Measurements from ENCODE around the gene LRP1-AS. TPM values are rescaled to one million over a fixed set of nuclear protein-coding genes. Genes with fewer than 3 reads are reported as not detected.

Gene LRP1-AS
- total RNA-seq, 1 experiment from 2014 or later: not detected

DNA sequence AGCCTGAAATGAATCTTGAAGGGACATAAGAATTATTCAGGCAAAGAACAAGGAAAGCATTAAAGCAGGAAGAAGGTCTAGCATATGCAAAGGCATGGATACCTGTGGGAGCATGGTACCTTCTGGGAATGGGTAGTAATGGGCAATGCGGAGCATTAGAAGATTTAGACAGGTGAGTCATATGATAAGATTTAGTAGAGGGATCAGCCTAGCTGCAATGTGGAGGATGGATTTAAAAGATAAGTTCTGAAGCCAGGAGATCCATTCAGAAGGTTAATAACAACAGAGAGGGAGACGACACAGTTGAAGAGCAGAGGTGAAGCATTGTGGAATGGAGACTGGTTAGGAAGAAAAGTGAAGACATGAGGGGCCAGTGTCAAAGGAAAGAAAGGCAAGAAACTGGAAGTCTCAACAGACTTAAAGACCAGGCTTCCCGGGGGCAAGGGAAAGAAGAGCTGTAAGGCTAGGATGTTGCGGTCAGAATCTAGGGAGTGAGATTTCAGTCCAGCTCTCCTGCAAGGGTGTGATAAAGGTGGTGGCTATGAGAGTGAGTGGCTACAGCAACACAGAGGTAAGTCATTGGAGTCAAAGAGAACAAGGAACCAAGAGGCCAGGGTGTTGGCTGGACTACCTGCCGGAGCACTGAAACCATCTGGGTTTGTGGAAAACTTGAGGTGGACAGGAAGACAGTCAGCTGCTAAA is 30.7 kb downstream of the LRP1-AS start:
- Histone ChIP-seq H3K4me2 (ENCODE audit: low read length) (no peak overlapping the region), H3K36me3 (ENCODE audit: control insufficient read depth in 1 of 2, insufficient read depth in 2 of 2, low read length in 2 of 2) (no peaks in the 10 kb centered on the region), H4K20me1 (ENCODE audit: insufficient read depth) (no peaks in the 10 kb centered on the region), H3K4me1 (ENCODE audit: control insufficient read depth in 1 of 2, insufficient read depth in 2 of 2, low read length in 2 of 2) (peaks cover 5 to 24% of the 10 kb centered on the region in 2 experiments; a peak in 3 of 4 replicates), H3K4me3 (replicated peaks in 1 of 2; ENCODE audit: low read depth in 1 of 2, low read length in 2 of 2) (no peak overlapping the region), H3K79me2 (ENCODE audit: insufficient read depth, low read length) (no peaks in the 10 kb centered on the region), H3K9me3 (ENCODE audit: control insufficient read depth in 1 of 2, insufficient read depth in 1 of 2, low read depth in 1 of 2, low read length in 2 of 2) (no peaks in the 10 kb centered on the region), H3K27me3 (ENCODE audit: insufficient read depth, low read length) (no peaks in the 10 kb centered on the region), H2AFZ (ENCODE audit: low read depth, low read length, poor library complexity, severe bottlenecking) (no peak overlapping the region), H3K27ac (ENCODE audit: low read depth, low read length) (no peak overlapping the region), H3K9ac (ENCODE audit: low read length) (no peak overlapping the region), H3K9me2 (ENCODE audit: insufficient read depth) (no peaks in the 10 kb centered on the region)
- intact Hi-C loops (cut with micrococcal nuclease): no loop called here
- BruUV-seq (replicated peaks): no TSS peak
- no peak for ATAC-seq
- CTCF ChIA-PET: interaction anchor here (1.4 to 1.5 kb wide), 2 partner anchors 10 to 47 kb away, joined by 3 read pairs; no protein-coding TSS in a partner anchor
- TF ChIP-seq ELF1 (IDR thresholded peaks at IDR 0.05; ENCODE audit: borderline replicate concordance, low read depth) (no peak), ZFX (IDR thresholded peaks at IDR 0.05) (no peak), FOSL1 (IDR thresholded peaks at IDR 0.05; ENCODE audit: low read depth) (no peak), SIN3A (IDR thresholded peaks at IDR 0.05; ENCODE audit: low read depth) (no peak), CBX3 (IDR thresholded peaks at IDR 0.05; ENCODE audit: low read depth) (no peak), ZNF274 (IDR thresholded peaks at IDR 0.05; ENCODE audit: low read depth, low read length) (no peak), JUND (IDR thresholded peaks at IDR 0.05) (no peak), YY1 (IDR thresholded peaks at IDR 0.05; ENCODE audit: extremely low read depth, insufficient replicate concordance, low read depth, low read length) (no peak), EGR1 (IDR thresholded peaks at IDR 0.05; ENCODE audit: low read depth) (no peak), RAD21 (IDR thresholded peaks at IDR 0.05; ENCODE audit: low read depth) (no peak), POLR2A (IDR thresholded peaks at IDR 0.05; ENCODE audit: borderline replicate concordance, extremely low read depth, insufficient read depth, insufficient read length) (no peak), EZH2 (IDR thresholded peaks at IDR 0.05) (no peak), SRF (IDR thresholded peaks at IDR 0.05; ENCODE audit: low read depth) (no peak), EZH2phosphoT487 (IDR thresholded peaks at IDR 0.05; ENCODE audit: borderline replicate concordance) (no peak), TCF7L2 (IDR thresholded peaks at IDR 0.05; ENCODE audit: borderline replicate concordance, extremely low read depth, insufficient read depth, insufficient read length) (no peak)
- TF ChIP-seq, protein P1, sequence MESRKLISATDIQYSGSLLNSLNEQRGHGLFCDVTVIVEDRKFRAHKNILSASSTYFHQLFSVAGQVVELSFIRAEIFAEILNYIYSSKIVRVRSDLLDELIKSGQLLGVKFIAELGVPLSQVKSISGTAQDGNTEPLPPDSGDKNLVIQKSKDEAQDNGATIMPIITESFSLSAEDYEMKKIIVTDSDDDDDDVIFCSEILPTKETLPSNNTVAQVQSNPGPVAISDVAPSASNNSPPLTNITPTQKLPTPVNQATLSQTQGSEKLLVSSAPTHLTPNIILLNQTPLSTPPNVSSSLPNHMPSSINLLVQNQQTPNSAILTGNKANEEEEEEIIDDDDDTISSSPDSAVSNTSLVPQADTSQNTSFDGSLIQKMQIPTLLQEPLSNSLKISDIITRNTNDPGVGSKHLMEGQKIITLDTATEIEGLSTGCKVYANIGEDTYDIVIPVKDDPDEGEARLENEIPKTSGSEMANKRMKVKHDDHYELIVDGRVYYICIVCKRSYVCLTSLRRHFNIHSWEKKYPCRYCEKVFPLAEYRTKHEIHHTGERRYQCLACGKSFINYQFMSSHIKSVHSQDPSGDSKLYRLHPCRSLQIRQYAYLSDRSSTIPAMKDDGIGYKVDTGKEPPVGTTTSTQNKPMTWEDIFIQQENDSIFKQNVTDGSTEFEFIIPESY (IDR thresholded peaks at IDR 0.05; ENCODE audit: extremely low read depth, insufficient replicate concordance, low read length): no peak
- TF ChIP-seq, protein P2, sequence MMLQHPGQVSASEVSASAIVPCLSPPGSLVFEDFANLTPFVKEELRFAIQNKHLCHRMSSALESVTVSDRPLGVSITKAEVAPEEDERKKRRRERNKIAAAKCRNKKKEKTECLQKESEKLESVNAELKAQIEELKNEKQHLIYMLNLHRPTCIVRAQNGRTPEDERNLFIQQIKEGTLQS (IDR thresholded peaks at IDR 0.05): no peak
- TF ChIP-seq, protein P3, sequence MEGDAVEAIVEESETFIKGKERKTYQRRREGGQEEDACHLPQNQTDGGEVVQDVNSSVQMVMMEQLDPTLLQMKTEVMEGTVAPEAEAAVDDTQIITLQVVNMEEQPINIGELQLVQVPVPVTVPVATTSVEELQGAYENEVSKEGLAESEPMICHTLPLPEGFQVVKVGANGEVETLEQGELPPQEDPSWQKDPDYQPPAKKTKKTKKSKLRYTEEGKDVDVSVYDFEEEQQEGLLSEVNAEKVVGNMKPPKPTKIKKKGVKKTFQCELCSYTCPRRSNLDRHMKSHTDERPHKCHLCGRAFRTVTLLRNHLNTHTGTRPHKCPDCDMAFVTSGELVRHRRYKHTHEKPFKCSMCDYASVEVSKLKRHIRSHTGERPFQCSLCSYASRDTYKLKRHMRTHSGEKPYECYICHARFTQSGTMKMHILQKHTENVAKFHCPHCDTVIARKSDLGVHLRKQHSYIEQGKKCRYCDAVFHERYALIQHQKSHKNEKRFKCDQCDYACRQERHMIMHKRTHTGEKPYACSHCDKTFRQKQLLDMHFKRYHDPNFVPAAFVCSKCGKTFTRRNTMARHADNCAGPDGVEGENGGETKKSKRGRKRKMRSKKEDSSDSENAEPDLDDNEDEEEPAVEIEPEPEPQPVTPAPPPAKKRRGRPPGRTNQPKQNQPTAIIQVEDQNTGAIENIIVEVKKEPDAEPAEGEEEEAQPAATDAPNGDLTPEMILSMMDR (IDR thresholded peaks at IDR 0.05 in 2 of 3, conservative IDR thresholded peaks at IDR 0.05 in 1 of 3; ENCODE audit: borderline replicate concordance in 1 of 3, insufficient read depth in 1 of 3, low read depth in 2 of 3, low read length in 2 of 3): no peak
- TF ChIP-seq, protein P4, sequence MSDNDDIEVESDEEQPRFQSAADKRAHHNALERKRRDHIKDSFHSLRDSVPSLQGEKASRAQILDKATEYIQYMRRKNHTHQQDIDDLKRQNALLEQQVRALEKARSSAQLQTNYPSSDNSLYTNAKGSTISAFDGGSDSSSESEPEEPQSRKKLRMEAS (IDR thresholded peaks at IDR 0.05): no peak
- RAD21 ChIA-PET (ENCODE audit: low non-redundant PET in 1 of 2, low total read pairs in 2 of 2, uncharacterized antibody in 2 of 2, unreplicated experiment in 2 of 2): no interaction called here
- DNase-seq (ENCODE audit: low read depth, low spot score): no peak
- POLR2A ChIA-PET: no interaction called here

All from HCT116 (cell line).